Head of caudate nucleus (tissue), 42 donors: Measurements from ENCODE around the gene MARF1.
"Not testable (repeated sequence)": the region's sequence is repeated elsewhere in the genome, so short reads cannot be mapped to it uniquely, and the experiment has no call there.

Experiments
- DNase-seq, 42 donors: peaks; one replicate each; pipeline versions ENCODE4 v3.0.0 to v3.0.0-alpha.2; 2020 to 2021; ENCODE audit warnings: mixed read lengths in 7 of 42
- intact Hi-C: fragments of 100-400 bp; cut with DNase I; formaldehyde crosslinking; loops from one replicate; pipeline ENCODE4 v1.15.0; 2022

Gene MARF1, protein sequence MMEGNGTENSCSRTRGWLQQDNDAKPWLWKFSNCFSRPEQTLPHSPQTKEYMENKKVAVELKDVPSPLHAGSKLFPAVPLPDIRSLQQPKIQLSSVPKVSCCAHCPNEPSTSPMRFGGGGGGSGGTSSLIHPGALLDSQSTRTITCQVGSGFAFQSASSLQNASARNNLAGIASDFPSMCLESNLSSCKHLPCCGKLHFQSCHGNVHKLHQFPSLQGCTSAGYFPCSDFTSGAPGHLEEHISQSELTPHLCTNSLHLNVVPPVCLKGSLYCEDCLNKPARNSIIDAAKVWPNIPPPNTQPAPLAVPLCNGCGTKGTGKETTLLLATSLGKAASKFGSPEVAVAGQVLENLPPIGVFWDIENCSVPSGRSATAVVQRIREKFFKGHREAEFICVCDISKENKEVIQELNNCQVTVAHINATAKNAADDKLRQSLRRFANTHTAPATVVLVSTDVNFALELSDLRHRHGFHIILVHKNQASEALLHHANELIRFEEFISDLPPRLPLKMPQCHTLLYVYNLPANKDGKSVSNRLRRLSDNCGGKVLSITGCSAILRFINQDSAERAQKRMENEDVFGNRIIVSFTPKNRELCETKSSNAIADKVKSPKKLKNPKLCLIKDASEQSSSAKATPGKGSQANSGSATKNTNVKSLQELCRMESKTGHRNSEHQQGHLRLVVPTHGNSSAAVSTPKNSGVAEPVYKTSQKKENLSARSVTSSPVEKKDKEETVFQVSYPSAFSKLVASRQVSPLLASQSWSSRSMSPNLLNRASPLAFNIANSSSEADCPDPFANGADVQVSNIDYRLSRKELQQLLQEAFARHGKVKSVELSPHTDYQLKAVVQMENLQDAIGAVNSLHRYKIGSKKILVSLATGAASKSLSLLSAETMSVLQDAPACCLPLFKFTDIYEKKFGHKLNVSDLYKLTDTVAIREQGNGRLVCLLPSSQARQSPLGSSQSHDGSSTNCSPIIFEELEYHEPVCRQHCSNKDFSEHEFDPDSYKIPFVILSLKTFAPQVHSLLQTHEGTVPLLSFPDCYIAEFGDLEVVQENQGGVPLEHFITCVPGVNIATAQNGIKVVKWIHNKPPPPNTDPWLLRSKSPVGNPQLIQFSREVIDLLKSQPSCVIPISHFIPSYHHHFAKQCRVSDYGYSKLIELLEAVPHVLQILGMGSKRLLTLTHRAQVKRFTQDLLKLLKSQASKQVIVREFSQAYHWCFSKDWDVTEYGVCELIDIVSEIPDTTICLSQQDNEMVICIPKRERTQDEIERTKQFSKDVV (N-terminal part only)

DNA sequence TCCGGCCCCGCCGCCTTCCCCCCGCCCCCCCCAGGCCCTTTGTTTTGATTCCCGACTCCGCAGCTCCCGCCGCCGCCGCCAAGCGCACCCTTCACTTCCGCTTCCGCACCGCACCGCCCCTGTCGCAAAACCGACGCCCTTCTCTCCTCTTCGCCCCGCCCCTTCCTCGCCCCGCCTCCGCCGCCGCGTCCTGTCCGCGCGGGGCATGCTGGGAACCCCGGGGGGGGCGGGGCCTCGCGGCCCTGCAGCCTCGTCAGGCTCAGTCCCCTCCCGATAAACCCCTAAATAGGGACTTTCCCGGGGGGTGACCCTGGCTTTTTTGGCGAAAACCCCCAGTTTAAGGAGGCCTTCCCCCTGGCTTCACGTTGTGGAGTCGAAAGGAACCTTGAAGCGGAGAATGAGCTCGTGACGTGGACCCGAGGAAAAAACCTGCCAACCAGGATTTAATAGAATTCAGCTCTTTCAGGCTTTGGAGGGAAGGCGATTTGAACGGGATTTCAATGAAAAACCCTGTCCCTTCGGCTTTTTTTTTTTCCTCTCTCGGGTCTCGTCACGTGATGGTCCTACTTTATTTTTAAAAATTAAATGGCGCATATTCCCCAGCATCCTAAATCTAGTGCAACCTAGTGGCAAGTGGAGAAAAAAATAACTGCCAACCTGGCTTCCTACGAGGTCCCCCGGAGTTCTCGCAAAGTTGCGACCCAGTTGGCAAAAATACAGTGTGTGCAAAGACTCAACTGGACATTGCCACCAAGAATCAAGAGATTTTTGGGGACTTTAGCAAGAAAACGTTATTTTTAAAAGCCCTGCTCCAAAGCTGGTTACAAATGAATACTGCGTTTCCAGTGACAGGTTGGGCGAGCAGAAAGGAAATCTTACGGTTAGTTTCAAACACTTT is at the start of gene MARF1:
Gene MARF1 (minus strand): TSS at position 107 of the 898 bp plus-strand sequence. CDS start 3,921 bp downstream, outside the sequence.
- DNase-seq: peak; percentile 90 to 100 (median 98)
- intact Hi-C loops: loop anchor here (5.0 kb wide), 1 partner anchor 44 kb away; no protein-coding TSS in a partner anchor

DNA sequence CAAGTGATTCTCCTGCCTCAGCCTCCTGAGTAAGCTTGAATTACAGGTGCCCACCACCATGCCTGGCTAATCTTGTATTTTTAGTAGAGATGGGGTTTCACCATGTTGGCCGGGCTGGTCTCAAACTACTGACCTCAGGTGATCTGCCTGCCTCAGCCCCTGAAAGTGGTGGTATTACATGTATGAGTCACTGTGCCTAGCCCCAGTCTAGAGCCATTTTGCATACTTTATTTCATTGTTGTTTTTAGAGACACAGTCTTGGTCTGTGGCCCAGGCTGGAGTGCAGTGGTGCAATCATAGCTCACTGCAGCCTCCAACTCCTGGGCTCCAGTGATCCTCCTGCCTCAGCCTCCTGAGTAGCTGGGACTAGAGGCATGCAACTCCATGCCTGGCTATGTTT is 49.6 kb upstream of the MARF1 start:
- DNase-seq, intact Hi-C loops: not testable (repeated sequence)

DNA sequence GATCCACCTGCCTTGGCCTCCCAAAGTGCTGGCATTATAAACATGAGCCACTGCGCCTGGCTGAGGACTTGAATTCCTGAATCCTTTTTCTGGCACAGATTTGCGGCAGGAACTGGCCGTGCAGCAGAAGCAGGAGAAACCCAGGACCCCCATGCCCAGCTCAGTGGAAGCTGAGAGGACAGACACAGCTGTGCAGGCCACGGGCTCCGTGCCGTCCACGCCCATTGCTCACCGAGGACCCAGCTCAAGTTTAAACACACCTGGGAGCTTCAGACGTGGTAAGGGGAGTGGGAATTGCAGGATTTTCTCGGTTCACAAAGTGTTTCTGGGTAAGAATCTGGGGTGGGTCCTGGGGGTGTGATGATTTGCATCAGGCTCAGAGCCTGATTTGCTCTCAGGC is 48.1 kb upstream of the MARF1 start:
- intact Hi-C loops: no loop called here
- no peak for DNase-seq

DNA sequence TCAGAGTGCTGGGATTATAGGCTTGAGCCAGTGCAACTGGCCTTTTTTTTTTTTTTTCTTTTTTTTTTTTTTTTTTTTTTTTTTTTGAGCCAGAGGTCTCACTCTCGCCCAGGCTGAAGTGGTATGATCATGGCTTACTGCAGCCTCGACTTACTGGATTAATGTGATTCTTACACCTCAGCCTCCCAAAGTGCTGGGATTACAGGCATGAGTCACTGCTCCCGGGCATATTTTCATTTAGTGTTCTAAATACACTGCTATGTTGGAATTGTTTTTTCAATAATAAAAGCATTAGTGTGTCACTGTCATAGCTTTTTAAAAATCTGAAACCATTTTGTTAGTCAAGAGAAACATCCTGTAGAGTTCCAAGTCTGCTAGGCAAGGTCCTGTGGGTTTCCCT is 47.3 kb upstream of the MARF1 start:
- intact Hi-C loops: no loop called here

DNA sequence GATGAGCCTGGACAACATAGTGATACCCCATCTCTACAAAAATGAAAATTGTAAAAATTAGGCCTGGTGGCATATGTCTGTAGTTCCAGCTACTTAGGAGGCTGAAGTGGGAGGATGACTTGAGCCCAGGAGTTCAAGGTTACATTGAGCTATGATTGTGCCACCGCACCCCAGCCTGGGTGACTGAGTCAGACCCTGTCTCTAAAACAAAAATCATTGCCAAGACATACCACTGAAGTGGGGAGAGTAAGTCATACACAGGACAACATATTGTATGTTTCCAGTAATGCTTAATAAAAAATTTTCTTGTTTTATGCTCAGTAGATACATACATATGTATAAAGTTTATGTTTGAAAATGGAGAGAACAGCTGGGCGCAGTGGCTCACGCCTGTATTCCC is 46.3 kb upstream of the MARF1 start:
- intact Hi-C loops: loop anchor here (5.0 kb wide), 1 partner anchor 47 kb away; the partner anchor contains the start of gene MARF1
- DNase-seq: no peak

More for the DNA sequence above, 47.3 kb upstream of the MARF1 start:
- DNase-seq: no peak

GRCh38 chr16:15686287-15686686 is 43.3 kb upstream of the MARF1 start:
- intact Hi-C loops: loop anchor here (5.0 kb wide), 1 partner anchor 44 kb away; the partner anchor contains the start of gene MARF1
- no peak for DNase-seq

DNA sequence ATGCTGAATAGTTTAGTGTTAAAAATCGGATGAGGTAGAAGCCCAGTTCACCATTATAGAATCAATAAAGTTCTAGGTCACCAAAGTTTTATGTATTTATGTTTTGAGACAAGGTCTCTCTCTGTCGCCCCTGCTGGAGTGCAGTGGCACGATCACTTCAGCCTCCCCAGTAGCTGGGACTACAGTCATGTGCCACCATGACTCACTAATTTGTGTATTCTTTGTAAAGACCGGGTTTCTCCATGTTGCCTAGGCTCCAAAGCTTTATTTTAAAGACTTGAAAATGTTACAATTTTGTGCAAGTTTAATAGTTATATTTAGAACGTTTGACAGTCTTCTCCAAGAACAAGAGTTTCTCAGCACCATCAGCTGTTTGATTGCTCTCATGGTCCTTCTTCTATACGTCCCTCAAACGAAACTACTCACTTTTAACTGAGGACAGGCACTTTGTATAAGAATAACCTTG is 39.2 kb upstream of the MARF1 start:
- peak in 32 of 42 donors; percentile 26 to 84 (median 50) for DNase-seq
- intact Hi-C loops: no loop called here

GRCh38 chr16:15677447-15677846 is 34.5 kb upstream of the MARF1 start:
- no peak for DNase-seq
- intact Hi-C loops: no loop called here

- intact Hi-C loops: no loop called here
- peak in 5 of 42 donors; percentile 27 to 43 (median 30) for DNase-seq
Measured at GRCh38 chr16:15676506-15676905, 33.6 kb upstream of the MARF1 start.

DNA sequence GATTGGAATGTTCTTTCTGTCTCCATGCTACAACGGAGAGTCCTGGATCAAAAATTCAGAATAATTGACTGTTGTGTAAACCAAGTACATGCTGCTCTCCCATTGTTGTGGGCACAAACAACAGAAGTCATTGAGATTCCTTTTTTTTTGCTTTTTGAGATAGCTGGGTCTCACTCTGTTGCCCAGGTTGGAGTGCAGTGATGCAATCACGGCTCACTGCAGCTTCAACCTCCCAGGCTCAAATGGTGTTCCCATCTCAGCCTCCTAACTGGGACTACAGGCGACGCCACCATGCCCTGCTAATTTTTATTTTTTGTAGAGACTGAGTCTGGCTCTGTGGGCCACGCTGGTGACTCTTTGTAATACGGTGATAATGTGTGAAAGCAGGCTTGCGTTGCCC is 31.6 kb upstream of the MARF1 start:
- DNase-seq: peak in 2 of 42 donors; percentile 39 to 57
- intact Hi-C loops: no loop called here

GRCh38 chr16:15672514-15673167 is 29.7 kb upstream of the MARF1 start:
- intact Hi-C loops: no loop called here
- peak; percentile 58 to 93 (median 84) for DNase-seq

DNA sequence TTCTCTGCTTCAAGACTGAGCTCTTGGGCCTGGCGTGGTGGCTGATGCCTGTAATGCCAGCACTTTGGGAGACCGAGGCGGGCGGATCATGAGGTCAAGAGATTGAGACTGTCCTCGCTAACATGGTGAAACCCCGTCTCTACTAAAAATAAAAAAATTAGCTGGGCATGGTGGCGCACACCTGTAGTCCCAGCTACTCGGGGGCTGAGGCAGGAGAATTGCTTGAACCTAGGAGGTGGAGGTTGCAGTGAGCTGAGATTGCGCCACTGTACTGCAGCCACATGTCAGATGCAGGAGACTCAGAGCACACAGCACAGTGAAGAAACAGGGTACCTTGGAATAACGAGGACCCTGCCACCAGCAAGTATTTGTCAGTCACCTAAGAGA is 29.2 kb upstream of the MARF1 start:
- peak in 2 of 42 donors; percentile 34 to 64 for DNase-seq
- intact Hi-C loops: not testable (repeated sequence)

DNA sequence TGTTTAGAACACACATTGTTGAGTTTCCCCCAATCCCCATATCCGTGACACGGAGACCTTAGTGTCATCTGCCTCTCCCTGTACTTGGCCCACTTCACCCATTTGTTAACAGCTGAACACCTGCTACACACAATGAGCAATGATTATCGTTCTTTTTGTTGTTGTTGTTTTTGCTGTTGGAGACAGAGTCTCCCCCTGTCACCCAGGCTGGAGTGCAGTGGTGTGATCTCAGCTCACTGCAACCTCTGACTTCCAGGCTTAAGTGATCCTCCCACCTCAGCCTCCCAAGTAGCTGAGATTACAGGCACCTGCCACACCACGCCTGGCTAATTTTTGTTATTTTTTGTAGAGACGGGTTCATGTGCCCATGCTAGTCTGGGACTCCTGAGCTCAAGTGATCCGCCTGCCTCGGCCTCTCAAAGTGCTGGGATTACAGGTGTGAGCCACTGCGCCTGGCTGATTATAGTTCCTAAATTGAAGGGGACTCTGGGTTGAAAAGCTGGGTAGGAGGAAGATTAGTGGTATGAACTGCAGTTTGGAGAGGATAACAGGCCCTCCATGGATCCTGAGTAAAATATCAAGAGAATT is 28.7 kb upstream of the MARF1 start:
- DNase-seq: peak in 1 of 42 donors; percentile 17
- intact Hi-C loops: no loop called here

DNA sequence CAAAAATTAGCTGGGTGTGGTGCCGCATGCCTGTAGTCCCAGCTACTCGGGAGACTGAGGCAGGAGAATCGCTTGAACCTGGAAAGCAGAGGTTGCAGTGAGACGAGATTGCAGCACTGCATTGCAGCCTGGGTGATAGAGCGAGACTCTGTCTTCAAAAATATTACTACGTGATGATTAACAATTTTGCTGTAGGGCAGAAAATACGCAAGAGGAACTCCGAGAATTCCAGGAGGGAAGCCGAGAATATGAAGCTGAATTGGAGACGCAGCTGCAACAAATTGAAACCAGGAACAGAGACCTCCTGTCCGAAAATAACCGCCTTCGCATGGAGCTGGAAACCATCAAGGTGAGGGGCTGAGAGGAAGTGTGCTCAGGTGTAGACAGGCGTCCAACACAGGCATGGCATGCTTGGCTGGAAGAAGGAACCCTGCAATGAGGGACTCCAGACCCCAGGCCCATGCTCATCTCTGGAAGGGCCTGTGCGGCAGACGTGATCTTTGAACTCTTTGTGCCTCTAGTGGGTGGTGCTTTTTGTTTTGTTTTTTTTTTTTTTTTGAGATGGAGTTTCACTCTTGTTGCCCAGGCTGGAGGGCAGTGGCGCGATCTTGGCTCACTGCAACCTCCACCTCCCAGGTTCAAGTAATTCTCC is 24.3 kb upstream of the MARF1 start:
- no peak for DNase-seq
- intact Hi-C loops: no loop called here

DNA sequence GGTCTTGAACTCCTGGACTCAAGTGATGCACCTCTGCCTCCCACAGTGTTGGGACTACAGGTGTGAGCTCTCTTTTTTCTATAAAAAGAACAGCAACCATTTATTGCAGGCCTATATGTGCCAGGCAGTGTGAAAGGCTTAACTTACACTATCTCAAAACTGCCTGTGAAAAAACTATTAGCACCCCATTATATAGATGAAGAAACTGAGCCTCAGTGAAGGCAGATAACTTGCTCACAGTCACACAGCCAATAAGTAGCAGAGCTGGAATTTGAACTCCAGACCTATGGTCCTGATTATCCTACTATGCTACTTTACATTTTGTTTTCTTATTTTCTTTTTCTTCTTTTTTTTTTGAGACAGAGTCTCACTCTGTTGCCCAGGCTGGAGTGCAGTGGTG is 22.2 kb upstream of the MARF1 start:
- DNase-seq: no peak
- intact Hi-C loops: no loop called here

DNA sequence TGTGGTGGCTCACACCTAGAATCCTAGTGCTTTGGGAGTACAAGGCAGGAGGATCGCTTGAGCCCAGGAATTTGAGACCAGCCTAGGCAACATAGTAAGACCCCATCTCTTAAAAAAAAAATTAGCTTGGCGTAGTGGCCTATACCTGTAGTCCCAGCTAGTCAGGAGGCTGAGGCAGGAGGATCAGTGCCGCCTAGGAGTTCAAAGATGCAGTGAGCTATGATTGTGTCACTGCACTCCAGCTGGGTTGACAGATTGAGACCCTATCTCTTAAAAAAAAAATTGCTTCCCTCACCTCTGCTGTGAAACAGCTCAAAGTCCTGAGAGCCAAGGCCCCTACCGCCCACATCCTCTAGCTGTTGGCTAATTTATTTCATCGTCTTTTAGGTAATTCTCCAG is 17.2 kb upstream of the MARF1 start:
- peak in 1 of 42 donors; percentile 5 for DNase-seq
- intact Hi-C loops: no loop called here
